Kidney (tissue), 14 donors: ENCODE measurements around the gene MEGF11. TPM values are rescaled to one million over a fixed set of nuclear protein-coding genes. Genes with fewer than 3 reads are reported as not detected.

Source experiments
- DNase-seq, 5 donors: peaks; one replicate each; pipeline ENCODE4 v3.0.0-alpha.2; 2013 to 2020
- FAIRE-seq: peaks from 2 replicates; lab custom pipeline; 2012; peaks lifted over from hg19 to GRCh38; lab: Jason Lieb, UNC
- H3K27ac ChIP-seq, 2 donors: one replicate each; pipeline ENCODE4 v1.7.0; 2013; ENCODE audit warnings: low read depth in 2 of 2, low read length in 2 of 2, inconsistent platforms in 1 of 2
- H3K27me3 ChIP-seq: one replicate; pipeline ENCODE4 v1.7.1; 2013; ENCODE audit warnings: low read length, inconsistent platforms; ENCODE audit not compliant: control insufficient read depth, insufficient read depth
- H3K36me3 ChIP-seq, 3 donors: one replicate each; pipeline versions ENCODE4 v1.7.0 to v1.7.1; 2013; ENCODE audit warnings: low read length in 3 of 3, control low read depth in 1 of 3, inconsistent platforms in 1 of 3; ENCODE audit not compliant: insufficient read depth in 3 of 3, control insufficient read depth in 2 of 3
- H3K4me1 ChIP-seq, 3 donors: one replicate each; pipeline versions ENCODE4 v1.7.0 to v1.7.1; 2013; ENCODE audit warnings: low read length in 3 of 3, inconsistent platforms in 1 of 3, low read depth in 1 of 3; ENCODE audit not compliant: control insufficient read depth in 2 of 3, insufficient read depth in 2 of 3
- H3K4me3 ChIP-seq, 3 donors: one replicate each; pipeline versions ENCODE4 v1.7.0 to v1.8.1; 2013; ENCODE audit warnings: low read length in 3 of 3, control low read depth in 1 of 3, inconsistent platforms in 1 of 3
- H3K9ac ChIP-seq, 3 donors: one replicate each; pipeline versions ENCODE4 v1.7.0 to v1.7.1; 2013; ENCODE audit warnings: low read length in 3 of 3, control low read depth in 1 of 3, inconsistent platforms in 1 of 3
- H3K9me3 ChIP-seq, 3 donors: one replicate each; pipeline versions ENCODE4 v1.7.0 to v1.7.1; 2013; ENCODE audit warnings: low read length in 3 of 3, control low read depth in 1 of 3, inconsistent platforms in 1 of 3; ENCODE audit not compliant: control insufficient read depth in 2 of 3, insufficient read depth in 1 of 3
- CTCF ChIP-seq: IDR thresholded peaks from 3 replicates; pipeline ENCODE4 v1.5.1; 2012; ENCODE audit warnings: mild to moderate bottlenecking, moderate library complexity, borderline replicate concordance; ENCODE audit not compliant: insufficient read depth; ENCODE audit errors: extremely low read depth
- intact Hi-C: fragments of 100-400 bp; cut with DNase I; formaldehyde crosslinking; loops from one replicate; pipeline ENCODE4 v1.11.1; 2022
- polyA plus RNA-seq: library from polyadenylated mRNA; stranded (reverse); fragments of 350-450 nt; fragmentation: Illumina TruSeq; extraction: RNeasy Lipid Tissue Mini Kit (QIAGEN cat#74804); gene quantifications from one replicate; pipeline ENCODE4 v1.2.3, GENCODE V29; 2014; ENCODE audit warnings: low read depth, low replicate concordance; ENCODE audit not compliant: insufficient read depth
- total RNA-seq: library from RNA; stranded (reverse); fragmentation: NEBNext Ultra II Directional; extraction: Animal tissue kit (Norgen Biotek cat#: 25700); gene quantifications from one replicate; pipeline ENCODE4 v1.2.1, GENCODE V29; 2021
- donor health status: control.
- donor health status: control.
- donor health status: control.
- donor health status: control.
- donor health status: control.
- donor health status: DM: yes; HTN: yes; CAD: no.
- donor health status: Normal renal cell carcinoma (clear cell type).

MEGF11 gene
- total and polyA plus RNA-seq, 2 donors from 2014 or later: 10.4 to 41.8 TPM

GRCh38 chr15:65964792-65965433 is 288.6 kb downstream of the MEGF11 start:
- no peak for DNase-seq
- Histone ChIP-seq H3K9ac (no peak overlapping the region), H3K4me3 (no peak overlapping the region), H3K27me3 (no peaks in the 10 kb centered on the region), H3K36me3 (no peaks in the 10 kb centered on the region), H3K9me3 (no peaks in the 10 kb centered on the region), H3K4me1 (no peaks in the 10 kb centered on the region), H3K27ac (no peak overlapping the region)
- intact Hi-C loops: no loop called here
- no peak for FAIRE-seq
- no peak for TF ChIP-seq CTCF

GRCh38 chr15:65963911-65964482 is 289.6 kb downstream of the MEGF11 start:
- H3K9ac ChIP-seq: no peak overlapping the region
- DNase-seq (peak in 4 of 5 donors; percentile 32 to 49 (median 38)), FAIRE-seq (no peak)
- H3K9me3 ChIP-seq: no peaks in the 10 kb centered on the region
- no peaks in the 10 kb centered on the region for H3K27me3 ChIP-seq
- no peaks in the 10 kb centered on the region for H3K4me1 ChIP-seq
- TF ChIP-seq CTCF: no peak
- H3K36me3 ChIP-seq: no peaks in the 10 kb centered on the region
- H3K27ac ChIP-seq: no peak overlapping the region
- intact Hi-C loops: no loop called here
- no peak overlapping the region for H3K4me3 ChIP-seq

GRCh38 chr15:65963358-65963757 is 290.2 kb downstream of the MEGF11 start:
- no peak for FAIRE-seq
- Histone ChIP-seq H3K36me3 (no peaks in the 10 kb centered on the region), H3K4me3 (no peak overlapping the region), H3K9ac (no peak overlapping the region), H3K9me3 (no peaks in the 10 kb centered on the region), H3K27me3 (no peaks in the 10 kb centered on the region), H3K4me1 (no peaks in the 10 kb centered on the region), H3K27ac (no peak overlapping the region)
- intact Hi-C loops: no loop called here
- TF ChIP-seq CTCF: no peak
- DNase-seq: no peak
